Calu3 (cell line): ENCODE measurements around the gene STK33. TPM values are rescaled to one million over a fixed set of nuclear protein-coding genes. Genes with fewer than 3 reads are reported as not detected.

ENCODE experiments used
- BruUV-seq: library from RNA; stranded (reverse); fragments of 400-500 nt; replicated peaks from 2 replicates; lab custom pipeline; 2021; lab: Mats Ljungman, UMichigan
- CTCF ChIA-PET: fragments of 300-600 bp; sonication (Branson Sonifier 250); formaldehyde crosslinking; loops from one replicate; lab custom pipeline; 2022; ENCODE audit warnings: antibody characterized with exemption; lab: Charles Lee
- DNase-seq: peaks from one replicate; pipeline ENCODE4 v3.0.0; 2022
- H3K27ac Mint-ChIP-seq: one replicate; pipeline ENCODE4 v1.8.0; 2022; ENCODE audit warnings: mixed read lengths; ENCODE audit not compliant: unreplicated experiment
- H3K27me3 Mint-ChIP-seq: one replicate; pipeline ENCODE4 v1.8.0; 2022; ENCODE audit warnings: mixed read lengths; ENCODE audit not compliant: unreplicated experiment
- H3K36me3 Mint-ChIP-seq: one replicate; pipeline ENCODE4 v1.8.0; 2022; ENCODE audit warnings: mild to moderate bottlenecking, moderate library complexity, mixed read lengths; ENCODE audit not compliant: insufficient read depth, unreplicated experiment
- H3K4me1 Mint-ChIP-seq: one replicate; pipeline ENCODE4 v1.8.0; 2022; ENCODE audit warnings: mild to moderate bottlenecking, low read depth, mixed read lengths; ENCODE audit not compliant: unreplicated experiment
- H3K4me3 Mint-ChIP-seq: one replicate; pipeline ENCODE4 v1.8.0; 2022; ENCODE audit warnings: mild to moderate bottlenecking, low read depth, moderate library complexity, mixed read lengths; ENCODE audit not compliant: unreplicated experiment
- H3K9me3 Mint-ChIP-seq: one replicate; pipeline ENCODE4 v1.8.0; 2022; ENCODE audit warnings: low read depth, mixed read lengths; ENCODE audit not compliant: unreplicated experiment
- intact Hi-C: fragments of 100-400 bp; cut with micrococcal nuclease; formaldehyde crosslinking; loops from one replicate; pipeline ENCODE4 v1.10.0; 2022; ENCODE audit not compliant: unreplicated experiment
- total RNA-seq: library from RNA; stranded (reverse); gene quantifications from 2 replicates; pipeline ENCODE4 v1.2.3, GENCODE V29; 2022
- TF ChIP-seq, protein P1 (sequence below): fragments of 200-600 bp; IDR thresholded peaks from one replicate; pipeline ENCODE4 v1.8.0; 2022; ENCODE audit warnings: antibody characterized with exemption; ENCODE audit not compliant: unreplicated experiment

The STK33 gene
- total RNA-seq, 1 experiment from 2014 or later = 3.0 TPM

DNA sequence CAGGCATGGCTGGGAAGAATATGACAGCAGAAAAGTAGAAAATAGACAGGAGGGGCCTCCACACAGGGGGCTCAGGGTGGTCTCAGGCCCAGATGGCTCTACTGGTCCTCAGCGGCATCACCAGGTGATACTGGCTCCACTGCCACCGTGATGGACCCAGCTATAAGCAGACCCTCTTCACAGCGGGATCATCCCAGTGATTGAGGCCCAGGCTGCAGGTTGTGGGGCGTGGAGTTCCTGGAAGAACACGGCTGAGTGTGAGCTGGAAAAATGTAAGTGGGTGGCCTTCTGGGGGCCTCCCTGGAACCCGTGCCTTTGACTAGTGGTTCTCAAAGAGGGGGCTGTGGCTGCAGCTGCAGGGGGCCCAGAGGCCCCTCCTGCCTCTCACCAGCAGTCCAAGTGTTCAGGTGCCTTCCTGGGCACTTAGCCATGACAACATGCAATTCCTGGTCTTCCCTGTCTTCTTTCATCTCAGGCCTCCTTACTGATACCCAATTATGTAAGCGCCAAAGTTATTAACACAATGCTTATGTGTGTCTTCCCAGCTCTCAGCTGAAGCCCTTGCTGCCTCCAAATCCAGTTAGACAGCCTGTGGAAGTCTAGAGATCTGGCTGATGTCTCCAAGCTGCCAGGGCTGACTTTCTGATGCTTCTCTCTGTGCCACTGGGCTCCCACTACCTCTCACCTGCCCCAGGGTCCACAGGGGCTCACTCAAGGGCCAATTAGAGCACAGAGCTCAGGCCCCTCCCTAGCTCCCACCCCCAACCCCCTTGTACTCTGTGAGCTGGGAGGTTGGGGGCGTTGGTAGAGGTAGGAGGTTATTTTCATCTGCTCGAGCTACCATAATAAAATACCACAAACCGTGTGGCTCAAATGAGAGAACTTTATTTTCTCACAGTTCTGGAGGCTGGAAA, 220.3 kb downstream of the STK33 start:
- no TSS peak for BruUV-seq
- TF ChIP-seq, protein P1, sequence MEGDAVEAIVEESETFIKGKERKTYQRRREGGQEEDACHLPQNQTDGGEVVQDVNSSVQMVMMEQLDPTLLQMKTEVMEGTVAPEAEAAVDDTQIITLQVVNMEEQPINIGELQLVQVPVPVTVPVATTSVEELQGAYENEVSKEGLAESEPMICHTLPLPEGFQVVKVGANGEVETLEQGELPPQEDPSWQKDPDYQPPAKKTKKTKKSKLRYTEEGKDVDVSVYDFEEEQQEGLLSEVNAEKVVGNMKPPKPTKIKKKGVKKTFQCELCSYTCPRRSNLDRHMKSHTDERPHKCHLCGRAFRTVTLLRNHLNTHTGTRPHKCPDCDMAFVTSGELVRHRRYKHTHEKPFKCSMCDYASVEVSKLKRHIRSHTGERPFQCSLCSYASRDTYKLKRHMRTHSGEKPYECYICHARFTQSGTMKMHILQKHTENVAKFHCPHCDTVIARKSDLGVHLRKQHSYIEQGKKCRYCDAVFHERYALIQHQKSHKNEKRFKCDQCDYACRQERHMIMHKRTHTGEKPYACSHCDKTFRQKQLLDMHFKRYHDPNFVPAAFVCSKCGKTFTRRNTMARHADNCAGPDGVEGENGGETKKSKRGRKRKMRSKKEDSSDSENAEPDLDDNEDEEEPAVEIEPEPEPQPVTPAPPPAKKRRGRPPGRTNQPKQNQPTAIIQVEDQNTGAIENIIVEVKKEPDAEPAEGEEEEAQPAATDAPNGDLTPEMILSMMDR = no peak
- no peak for DNase-seq
- Mint-ChIP-seq H3K36me3 (no peaks in the 10 kb centered on the region), H3K4me1 (no peaks in the 10 kb centered on the region), H3K27me3 (peaks cover 68% of the 10 kb centered on the region), H3K4me3 (no peak overlapping the region), H3K27ac (no peak overlapping the region), H3K9me3 (no peaks in the 10 kb centered on the region)
- CTCF ChIA-PET = no interaction called here
- intact Hi-C loops = no loop called here

DNA sequence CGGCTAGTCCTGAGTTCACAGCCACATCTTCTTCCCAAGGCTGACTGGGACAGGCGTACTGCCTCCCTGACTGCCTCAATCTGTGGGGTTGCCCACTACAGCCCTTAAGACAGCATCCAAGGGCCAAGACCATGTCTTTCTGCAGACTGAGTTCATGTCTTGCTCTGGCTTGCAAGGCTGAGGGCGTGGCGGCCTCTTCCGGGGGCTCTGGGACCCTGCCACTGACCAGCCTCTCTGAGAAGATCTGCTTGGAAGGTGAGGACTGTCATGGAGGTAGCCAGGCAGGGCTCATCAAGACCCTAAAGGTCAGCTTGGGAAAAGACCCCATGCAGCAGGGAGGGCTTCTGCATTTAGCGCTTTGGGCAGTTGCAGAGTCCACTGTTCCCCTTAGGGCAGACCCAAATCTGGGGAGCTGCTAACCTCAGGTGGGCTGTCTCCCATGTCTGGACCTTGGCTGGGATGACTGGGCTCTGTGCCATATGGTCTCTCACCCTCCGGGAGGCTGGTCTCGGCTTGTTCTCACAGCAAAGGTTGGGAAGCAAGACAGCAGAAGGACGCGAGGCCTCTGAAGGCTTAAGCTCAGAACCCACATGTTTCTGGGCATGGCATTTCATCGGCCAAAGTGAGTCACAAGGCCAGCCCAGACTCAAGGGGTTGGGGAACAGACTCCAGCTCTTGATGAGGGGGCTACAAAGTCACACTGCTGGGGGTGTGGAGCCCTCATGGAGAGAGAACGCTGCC, 221.2 kb downstream of the STK33 start:
- Mint-ChIP-seq H3K9me3 (no peaks in the 10 kb centered on the region), H3K36me3 (no peaks in the 10 kb centered on the region), H3K4me1 (no peaks in the 10 kb centered on the region), H3K4me3 (no peak overlapping the region), H3K27ac (no peak overlapping the region), H3K27me3 (peaks cover 68% of the 10 kb centered on the region)
- TF ChIP-seq, protein P1 = no peak
- intact Hi-C loops = no loop called here
- DNase-seq = no peak
- CTCF ChIA-PET = no interaction called here
- BruUV-seq = no TSS peak

DNA sequence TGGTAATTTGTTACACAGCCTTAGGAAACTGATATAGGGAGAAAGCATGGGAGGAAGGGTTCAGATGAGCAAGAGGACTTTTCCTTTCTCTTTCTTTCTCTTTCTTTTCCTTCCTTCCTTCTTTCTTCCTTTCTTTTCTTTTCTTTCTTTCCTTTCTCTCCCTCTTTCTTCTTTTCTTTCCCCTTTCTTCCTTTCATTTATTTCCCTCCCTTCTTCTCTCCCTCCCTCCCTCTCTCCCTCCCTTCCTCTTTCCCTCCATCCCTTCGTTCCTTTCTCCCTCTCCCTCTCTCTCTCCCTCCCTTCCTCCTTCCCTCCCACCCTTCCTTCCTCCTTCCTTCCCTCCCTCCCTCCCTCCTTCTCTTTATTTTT, 222.5 kb downstream of the STK33 start:
- intact Hi-C loops = no loop called here
- TF ChIP-seq, protein P1 = no peak
- peaks cover 56% of the 10 kb centered on the region for H3K27me3 Mint-ChIP-seq
- no peak overlapping the region for H3K4me3 Mint-ChIP-seq
- no TSS peak for BruUV-seq
- no peak overlapping the region for H3K27ac Mint-ChIP-seq
- no peak for DNase-seq
- CTCF ChIA-PET = no interaction called here
- no peaks in the 10 kb centered on the region for H3K36me3 Mint-ChIP-seq
- H3K4me1 Mint-ChIP-seq = no peaks in the 10 kb centered on the region
- no peaks in the 10 kb centered on the region for H3K9me3 Mint-ChIP-seq

DNA sequence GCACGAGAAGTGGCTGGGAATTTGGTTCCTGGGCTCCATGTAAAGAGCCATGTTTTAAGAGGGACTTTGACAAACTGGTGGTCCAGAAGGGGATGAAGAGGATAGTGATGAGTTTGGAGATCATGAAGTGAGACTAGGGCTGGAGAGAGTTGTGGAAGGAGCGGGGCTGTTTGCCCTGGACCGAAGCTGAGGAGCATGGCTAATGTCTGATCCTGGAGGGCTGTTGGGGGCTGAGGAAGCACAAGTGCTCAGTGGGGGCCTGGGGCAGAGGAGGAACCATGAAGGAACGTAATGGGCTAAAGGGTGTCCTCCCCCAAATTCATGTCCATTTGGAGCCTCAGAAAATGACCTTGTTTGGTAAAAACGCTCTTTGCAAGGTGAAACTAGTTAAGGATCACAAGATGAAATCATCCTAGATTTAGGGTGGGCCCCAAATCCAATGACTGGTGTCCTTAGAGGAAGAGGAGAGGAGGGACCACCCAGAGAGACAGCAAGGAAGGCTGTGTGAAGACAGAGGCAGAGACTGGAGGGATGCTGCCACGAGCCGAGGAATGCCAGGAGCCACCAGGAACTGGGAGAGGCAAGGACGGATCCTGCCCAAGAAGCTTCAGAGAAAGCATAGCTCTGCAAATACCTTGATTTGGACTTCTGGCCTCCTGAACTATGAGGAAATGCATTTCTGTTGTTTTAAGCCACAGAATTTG, 223.1 kb downstream of the STK33 start:
- intact Hi-C loops = no loop called here
- CTCF ChIA-PET = interaction anchor here (0.6 to 0.9 kb wide), 2 partner anchors 9 to 15 kb away, joined by 3 to 4 read pairs; no protein-coding TSS in a partner anchor
- H3K27ac Mint-ChIP-seq = no peak overlapping the region
- no peaks in the 10 kb centered on the region for H3K9me3 Mint-ChIP-seq
- TF ChIP-seq, protein P1 = no peak
- no TSS peak for BruUV-seq
- no peak overlapping the region for H3K4me3 Mint-ChIP-seq
- H3K4me1 Mint-ChIP-seq = no peaks in the 10 kb centered on the region
- H3K27me3 Mint-ChIP-seq = peaks cover 57% of the 10 kb centered on the region
- DNase-seq = no peak
- no peaks in the 10 kb centered on the region for H3K36me3 Mint-ChIP-seq
